GM21528 (cell line): ENCODE data around the gene HTRA1.

Source experiments
- ATAC-seq: cut with Tn5 transposase; IDR thresholded peaks from one replicate; pipeline ENCODE4 v1.9.1; 2021; ENCODE audit warnings: mild to moderate bottlenecking, moderate library complexity; ENCODE audit not compliant: unreplicated experiment, low FRiP score

HTRA1 gene

GRCh38 chr10:122493761-122494160 is 32.4 kb downstream of the HTRA1 start:
- no peak for ATAC-seq

DNA sequence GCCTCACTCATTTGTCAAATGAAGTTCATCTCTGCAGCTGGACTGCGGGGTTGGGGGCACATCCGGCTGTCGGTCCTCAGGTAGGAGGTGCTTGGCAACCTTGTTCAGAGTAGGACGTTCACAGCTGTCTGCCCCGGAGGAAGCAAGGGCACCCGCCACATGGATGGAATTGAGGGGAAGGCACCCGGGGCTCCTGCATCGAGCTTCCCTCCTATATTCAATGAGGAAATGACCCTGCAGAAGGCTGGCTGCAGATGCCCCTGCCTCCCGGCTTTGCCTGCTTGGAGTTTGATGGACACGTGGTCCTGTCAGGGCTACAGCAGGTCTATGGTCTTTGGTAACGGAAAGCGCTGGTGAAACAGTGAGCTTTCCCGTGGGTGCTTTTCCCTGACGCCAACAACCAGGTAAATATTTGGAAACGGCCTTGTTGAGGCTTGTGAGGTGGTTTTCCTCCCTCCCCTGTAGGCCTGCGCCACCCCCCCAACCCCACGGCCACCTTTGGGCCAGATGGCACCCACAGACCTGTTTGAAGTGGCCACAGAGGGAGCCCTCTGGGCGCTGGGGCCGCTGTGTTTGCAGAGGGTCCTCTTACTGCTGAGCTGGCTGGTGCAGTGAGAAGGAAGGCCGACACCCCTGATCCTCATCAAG is 32.9 kb downstream of the HTRA1 start:
- ATAC-seq: no peak

- ATAC-seq: no peak
Observed at GRCh38 chr10:122494833-122495232, 33.5 kb downstream of the HTRA1 start.

DNA sequence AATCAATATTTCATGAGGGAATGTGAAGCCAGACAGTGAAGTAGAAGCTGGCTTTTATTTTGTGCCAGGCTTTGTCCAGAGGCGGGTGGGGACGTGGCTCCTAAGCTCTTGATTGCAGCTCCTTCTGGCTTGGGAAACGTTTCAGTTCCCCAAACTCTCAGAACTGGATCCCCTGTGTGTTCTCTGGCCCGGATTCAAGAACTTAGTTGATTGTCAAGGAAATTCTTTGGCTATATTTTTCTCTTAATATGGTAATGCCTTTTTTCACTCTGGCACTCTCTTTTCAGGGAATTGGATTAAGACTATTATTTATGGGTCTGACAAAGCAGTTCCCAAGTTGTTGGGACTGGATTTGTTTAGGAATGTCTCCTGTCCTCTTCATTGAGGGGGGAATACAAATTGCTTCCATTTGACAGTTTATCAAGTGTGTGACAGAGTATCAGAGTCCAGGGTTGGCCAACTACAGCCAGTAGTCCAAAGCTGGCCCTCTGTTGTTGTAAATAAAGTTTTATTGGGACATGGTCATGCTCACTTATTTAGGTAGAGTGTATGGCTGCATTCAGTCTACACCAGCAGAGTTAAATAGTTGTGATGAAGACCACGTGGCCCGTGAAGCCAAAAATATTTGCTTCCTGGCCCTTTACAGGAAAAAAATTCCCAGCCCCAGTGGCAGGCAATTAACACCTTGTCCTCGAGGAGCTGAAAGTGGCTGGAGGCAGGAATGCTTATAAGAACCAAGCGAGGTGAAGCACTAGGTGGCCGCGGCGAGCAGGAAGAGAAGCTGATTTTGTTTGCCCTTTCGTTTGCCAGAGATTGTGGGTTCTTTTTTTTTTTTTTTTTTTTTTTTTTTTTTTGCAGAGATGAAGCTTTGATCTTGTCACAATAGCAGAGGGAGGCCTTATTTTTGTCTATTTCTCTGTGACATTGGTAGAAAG is 34.3 kb downstream of the HTRA1 start:
- no peak for ATAC-seq

DNA sequence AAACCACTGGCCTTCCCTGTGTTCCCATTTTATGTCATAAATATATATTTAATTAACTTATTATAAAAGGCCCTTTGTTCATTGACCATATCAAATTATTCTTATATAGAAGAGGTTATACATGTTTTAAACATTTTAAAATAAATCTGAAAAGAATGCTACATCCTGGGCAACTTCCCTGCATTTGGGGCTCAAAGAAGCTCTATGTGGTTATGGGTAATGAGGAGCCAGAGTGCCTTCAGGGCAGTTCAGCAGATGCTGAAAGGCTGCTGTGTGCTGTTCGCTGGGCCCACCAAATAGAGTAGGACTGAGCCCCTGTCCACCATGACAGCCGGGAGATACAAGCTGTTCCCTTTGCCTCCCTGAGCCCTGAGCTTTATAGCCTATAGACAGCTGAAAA is 35.9 kb downstream of the HTRA1 start:
- ATAC-seq: no peak

DNA sequence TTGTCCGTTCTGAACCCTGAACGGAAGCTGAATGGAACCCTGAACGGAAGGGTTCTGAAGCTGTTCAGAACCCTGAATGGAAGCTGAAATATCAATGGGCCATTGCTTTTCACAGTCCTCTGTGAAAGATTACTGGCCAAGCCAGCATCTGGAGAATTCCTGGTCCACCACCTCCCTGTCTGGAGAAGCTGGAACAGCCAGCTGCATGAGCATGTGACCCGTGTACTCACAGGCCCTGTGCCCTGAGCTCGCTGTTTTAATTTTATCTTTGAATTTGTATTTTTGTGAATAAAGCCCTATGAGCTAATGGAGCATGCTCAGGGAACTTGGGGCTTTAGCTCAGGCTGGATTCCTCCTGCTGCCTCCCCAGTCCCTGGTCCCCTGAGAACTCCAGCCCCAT is 37.2 kb downstream of the HTRA1 start:
- no peak for ATAC-seq

GRCh38 chr10:122499012-122499411 is 37.7 kb downstream of the HTRA1 start:
- no peak for ATAC-seq

GRCh38 chr10:122499491-122499941 is 38.2 kb downstream of the HTRA1 start:
- no peak for ATAC-seq

DNA sequence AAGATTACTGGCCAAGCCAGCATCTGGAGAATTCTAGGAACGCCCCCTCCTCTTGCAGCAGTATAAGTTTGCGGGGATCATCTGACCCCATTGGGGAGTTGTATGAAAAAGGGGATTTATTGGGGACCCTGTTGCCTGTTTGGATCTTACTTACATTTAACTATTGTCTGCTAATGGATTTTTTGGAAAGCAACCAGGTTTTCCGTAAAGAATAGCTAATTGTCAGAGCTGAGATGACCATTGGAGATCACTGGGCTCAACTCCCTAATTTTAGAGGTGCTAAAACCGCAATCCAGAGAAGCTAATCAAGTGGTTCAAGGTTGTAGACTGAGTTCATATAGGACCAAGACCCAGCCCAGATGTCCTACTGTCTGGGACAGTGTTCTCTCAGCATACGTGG is 38.8 kb downstream of the HTRA1 start:
- ATAC-seq: no peak

- ATAC-seq: no peak
Observed at GRCh38 chr10:122500726-122501125, 39.4 kb downstream of the HTRA1 start.

DNA sequence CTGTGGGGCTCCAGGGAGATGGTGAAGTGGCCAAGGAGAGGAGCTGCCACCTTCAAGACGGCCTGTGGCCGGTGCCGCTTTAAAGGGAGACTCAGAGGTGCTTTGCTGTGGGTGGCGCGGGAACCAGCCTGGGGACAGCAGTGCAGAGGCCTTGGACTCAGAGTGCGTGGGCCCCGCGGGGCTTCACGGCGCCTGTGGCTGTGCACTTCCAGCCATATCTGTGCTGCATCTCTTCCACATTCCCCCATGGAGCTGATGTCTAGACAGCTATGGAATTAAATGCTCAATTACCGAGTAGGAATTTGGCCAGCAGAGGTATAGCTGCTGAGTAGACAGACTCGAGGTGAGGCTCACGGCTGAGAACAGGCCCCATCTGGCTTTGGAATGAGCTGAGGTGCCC is 41.7 kb downstream of the HTRA1 start:
- ATAC-seq: no peak

- ATAC-seq: no peak
Observed at GRCh38 chr10:122503886-122504609, 42.7 kb downstream of the HTRA1 start.

GRCh38 chr10:122504610-122504950 is 43.2 kb downstream of the HTRA1 start:
- no peak for ATAC-seq

- ATAC-seq: no peak
Observed at GRCh38 chr10:122505011-122505410, 43.7 kb downstream of the HTRA1 start.

- ATAC-seq: no peak
Observed at GRCh38 chr10:122505885-122506645, 44.7 kb downstream of the HTRA1 start.

DNA sequence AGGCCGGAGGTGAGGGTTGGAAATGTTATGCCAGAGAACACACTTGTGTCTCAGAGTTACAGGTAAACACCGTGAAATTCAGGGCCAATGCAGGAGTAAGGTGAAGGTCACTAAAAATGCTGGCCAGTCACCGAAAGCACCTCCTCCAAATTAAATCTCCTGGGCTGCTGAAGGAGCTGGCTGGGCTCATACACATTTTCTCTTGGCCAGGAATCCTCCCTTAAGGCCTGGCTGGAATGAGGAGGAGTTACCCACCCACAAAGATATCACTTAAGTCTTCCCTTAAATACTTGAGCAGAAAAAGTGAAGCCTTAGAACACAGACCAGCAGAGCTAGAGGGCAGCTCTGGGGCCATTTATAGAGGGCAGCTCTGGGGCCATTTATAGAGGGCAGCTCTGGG is 46.3 kb downstream of the HTRA1 start:
- ATAC-seq: no peak

- ATAC-seq: no peak
Observed at GRCh38 chr10:122508021-122508420, 46.7 kb downstream of the HTRA1 start.

GRCh38 chr10:122509323-122509722 is 48.0 kb downstream of the HTRA1 start:
- no peak for ATAC-seq

GRCh38 chr10:122510326-122510725 is 49.0 kb downstream of the HTRA1 start:
- no peak for ATAC-seq

DNA sequence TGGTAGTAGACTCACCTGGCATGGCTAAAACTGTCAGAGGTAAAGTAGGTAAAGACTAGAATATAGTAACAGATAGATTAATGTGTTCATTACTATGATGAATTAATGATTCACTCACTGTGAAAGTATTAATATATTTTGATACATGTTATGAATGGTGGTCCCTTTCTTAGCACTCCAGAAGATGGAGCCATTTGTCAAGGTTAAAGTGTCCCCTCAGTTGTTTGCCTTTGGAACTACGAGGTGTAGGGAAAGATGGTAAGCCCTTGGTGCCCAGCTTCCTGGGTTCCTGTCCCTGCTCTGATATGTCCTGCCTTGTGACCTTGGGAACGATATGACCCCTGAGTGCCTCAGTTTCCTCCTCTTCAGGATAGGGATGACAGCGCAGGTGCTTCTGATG is 49.4 kb downstream of the HTRA1 start:
- ATAC-seq: no peak

- no peak for ATAC-seq
Observed at GRCh38 chr10:122513053-122513452, 51.7 kb downstream of the HTRA1 start.
